HG03571 (cell line): ENCODE data around the gene CD58.
A peak's percentile ranks its signal among the peaks of the same experiment; 100 is the strongest.

ENCODE experiments used
- ATAC-seq: cut with Tn5 transposase; IDR thresholded peaks from one replicate; pipeline ENCODE4 v1.9.1; 2021; ENCODE audit not compliant: unreplicated experiment

Gene CD58

GRCh38 chr1:116544588-116545358 lies 26.1 kb downstream of the CD58 start:
- peak; percentile 51 for ATAC-seq

GRCh38 chr1:116540088-116540487 lies 30.7 kb downstream of the CD58 start:
- ATAC-seq: peak; percentile 47

GRCh38 chr1:116538544-116538943 lies 32.3 kb downstream of the CD58 start:
- ATAC-seq: no peak

- ATAC-seq: no peak
These were observed 32.9 kb downstream of the CD58 start for GRCh38 chr1:116537898-116538297.

GRCh38 chr1:116537040-116537831 lies 33.6 kb downstream of the CD58 start:
- ATAC-seq: no peak

GRCh38 chr1:116534014-116534739 lies 36.6 kb downstream of the CD58 start:
- no peak for ATAC-seq

GRCh38 chr1:116533429-116533820 lies 37.4 kb downstream of the CD58 start:
- no peak for ATAC-seq

- ATAC-seq: no peak
These were observed 38.0 kb downstream of the CD58 start for GRCh38 chr1:116532671-116533428.

GRCh38 chr1:116531917-116532316 lies 38.9 kb downstream of the CD58 start:
- no peak for ATAC-seq

- ATAC-seq: no peak
These were observed 41.1 kb downstream of the CD58 start for GRCh38 chr1:116529681-116530080.

GRCh38 chr1:116529199-116529631 lies 41.6 kb downstream of the CD58 start:
- no peak for ATAC-seq

- ATAC-seq: no peak
These were observed 42.3 kb downstream of the CD58 start for GRCh38 chr1:116528329-116529083.

- ATAC-seq: no peak
These were observed 45.4 kb downstream of the CD58 start for GRCh38 chr1:116525440-116525839.

- no peak for ATAC-seq
These were observed 49.6 kb downstream of the CD58 start for GRCh38 chr1:116521186-116521585.

- no peak for ATAC-seq
These were observed 52.4 kb downstream of the CD58 start for GRCh38 chr1:116518400-116518799.

GRCh38 chr1:116516631-116517030 lies 54.2 kb downstream of the CD58 start:
- no peak for ATAC-seq

GRCh38 chr1:116515702-116516101 lies 55.1 kb downstream of the CD58 start:
- ATAC-seq: no peak

GRCh38 chr1:116514708-116515525 lies 55.9 kb downstream of the CD58 start:
- ATAC-seq: peak; percentile 76

- no peak for ATAC-seq
These were observed 56.9 kb downstream of the CD58 start for GRCh38 chr1:116513956-116514355.
